Measurements from ENCODE around the gene UBB. TPM values are rescaled to one million over a fixed set of nuclear protein-coding genes. Genes with fewer than 3 reads are reported as not detected.

Gene UBB
- total and polyA plus RNA-seq, 12 donors = 588 to 3,694 (median 2,139) TPM

GRCh38 chr17:16339959-16340358 lies 40.9 kb upstream of the UBB start:
- Histone ChIP-seq H3K9me3 (replicated peaks in 1 of 3) (no peaks in the 10 kb centered on the region), H3K27ac (no peak overlapping the region), H3K4me1 (replicated peaks in 1 of 2) (no peaks in the 10 kb centered on the region), H3K27me3 (no peaks in the 10 kb centered on the region), H3K36me3 (replicated peaks in 1 of 2) (no peaks in the 10 kb centered on the region), H3K4me3 (no peak overlapping the region)
- TF ChIP-seq CTCF (IDR thresholded peaks at IDR 0.05) = no peak
- no peak for TF ChIP-seq POLR2A (IDR thresholded peaks at IDR 0.05)
- intact Hi-C loops (cut with DNase I) = no loop called here
- 96 to 100% (median 98%) methylated on average over 1 of the region's 1 CpG for WGBS, 4 donors
- DNase-seq = no peak

- Histone ChIP-seq H3K4me1 (replicated peaks in 1 of 2) (peaks cover 0 to 7% of the 10 kb centered on the region in 2 donors), H3K27me3 (no peaks in the 10 kb centered on the region), H3K9me3 (replicated peaks in 1 of 3) (no peaks in the 10 kb centered on the region), H3K4me3 (no peak overlapping the region), H3K27ac (no peak overlapping the region), H3K36me3 (replicated peaks in 1 of 2) (no peaks in the 10 kb centered on the region)
- DNase-seq = peak; percentile 53 to 83 (median 74)
- 71 to 100% (median 89%) methylated on average over 2 to 4 of the region's 4 CpGs for WGBS, 4 donors
- TF ChIP-seq POLR2A (IDR thresholded peaks at IDR 0.05) (no peak), CTCF (IDR thresholded peaks at IDR 0.05) (no peak)
- intact Hi-C loops (cut with DNase I) = no loop called here
Observed at GRCh38 chr17:16342979-16343378, 37.9 kb upstream of the UBB start.

DNA sequence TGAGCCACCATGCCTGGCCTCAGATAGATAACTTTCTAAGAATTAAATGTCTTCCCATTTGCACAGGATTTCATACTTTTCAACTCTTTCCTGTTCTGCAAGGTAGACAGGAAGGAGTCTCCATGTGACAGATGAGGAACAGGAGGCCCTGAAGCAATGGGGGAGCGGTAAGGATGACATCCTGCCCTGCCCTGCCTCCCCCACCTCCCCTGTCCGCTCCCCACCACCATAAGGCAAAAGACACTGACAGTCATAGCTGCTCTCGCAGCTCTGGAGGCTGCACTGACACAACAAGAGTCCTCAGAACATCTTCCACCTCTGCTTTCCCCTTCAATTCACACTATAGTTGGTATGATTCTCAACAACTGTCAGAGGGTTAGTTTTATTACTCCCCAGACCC lies 37.3 kb upstream of the UBB start:
- no peak overlapping the region for H3K4me3 ChIP-seq
- peak overlapping the region in 1 of 5 donors; percentile 13 for H3K27ac ChIP-seq
- H3K36me3 ChIP-seq (replicated peaks in 1 of 2) = no peaks in the 10 kb centered on the region
- no peak for DNase-seq
- H3K9me3 ChIP-seq (replicated peaks in 1 of 3) = no peaks in the 10 kb centered on the region
- 81 to 97% (median 88%) methylated on average over 2 to 3 of the region's 3 CpGs for WGBS, 4 donors
- H3K27me3 ChIP-seq = no peaks in the 10 kb centered on the region
- intact Hi-C loops (cut with DNase I) = no loop called here
- peaks cover 0 to 7% of the 10 kb centered on the region in 2 donors for H3K4me1 ChIP-seq (replicated peaks in 1 of 2)
- TF ChIP-seq CTCF (IDR thresholded peaks at IDR 0.05) (no peak), POLR2A (IDR thresholded peaks at IDR 0.05) (no peak)

- WGBS, 4 donors = 42 to 50% (median 48%) methylated on average over 5 of the region's 5 CpGs
- DNase-seq = peak in 6 of 7 donors; percentile 20 to 69 (median 38)
- Histone ChIP-seq H3K36me3 (replicated peaks in 1 of 2) (no peaks in the 10 kb centered on the region), H3K27ac (peak overlapping the region in 2 of 5 donors; percentile 3 to 29), H3K4me3 (no peak overlapping the region), H3K9me3 (replicated peaks in 1 of 3) (no peaks in the 10 kb centered on the region), H3K4me1 (replicated peaks in 1 of 2) (peaks cover 0 to 7% of the 10 kb centered on the region in 2 donors), H3K27me3 (no peaks in the 10 kb centered on the region)
- intact Hi-C loops (cut with DNase I) = no loop called here
- TF ChIP-seq POLR2A (IDR thresholded peaks at IDR 0.05) = no peak
Observed at GRCh38 chr17:16345565-16345964, 35.3 kb upstream of the UBB start.

DNA sequence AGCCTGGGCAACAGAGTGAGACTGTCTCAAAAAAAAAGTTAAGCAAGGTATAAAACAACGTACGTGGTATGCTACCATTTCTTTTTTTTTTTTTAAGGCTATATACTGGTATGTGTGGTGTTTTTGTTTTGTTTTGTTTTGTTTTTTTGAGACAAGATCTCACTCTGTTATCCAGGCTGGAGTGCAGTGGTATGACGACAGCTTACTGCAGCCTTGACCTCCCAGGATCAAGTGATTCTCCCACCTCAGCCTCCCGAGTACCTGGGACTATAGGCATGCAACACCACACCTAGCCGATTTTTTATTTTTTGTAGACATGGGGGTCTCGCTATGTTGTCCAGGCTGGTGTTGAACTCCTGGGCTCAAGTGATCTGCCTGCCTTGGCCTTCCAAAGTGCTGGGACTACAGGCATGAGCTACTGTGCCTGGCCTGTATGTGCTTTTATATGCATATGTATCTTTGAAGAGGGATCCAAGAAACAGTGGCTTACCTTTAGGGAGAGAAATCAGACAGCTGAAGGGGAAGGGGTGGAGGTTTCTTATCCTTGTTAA lies 34.1 kb upstream of the UBB start:
- 89 to 93% (median 90%) methylated on average over 6 of the region's 6 CpGs for WGBS, 4 donors
- no peak for DNase-seq
- H3K36me3 ChIP-seq (replicated peaks in 1 of 2) = no peaks in the 10 kb centered on the region

More for the DNA sequence above, 34.1 kb upstream of the UBB start:
- no peak overlapping the region for H3K27ac ChIP-seq
- no peaks in the 10 kb centered on the region for H3K27me3 ChIP-seq
- no peak for TF ChIP-seq CTCF (IDR thresholded peaks at IDR 0.05)
- no peak for TF ChIP-seq POLR2A (IDR thresholded peaks at IDR 0.05)
- intact Hi-C loops (cut with DNase I) = no loop called here
- H3K4me3 ChIP-seq = no peak overlapping the region
- H3K4me1 ChIP-seq (replicated peaks in 1 of 2) = peaks cover under 1 to 9% of the 10 kb centered on the region in 2 donors
- no peaks in the 10 kb centered on the region for H3K9me3 ChIP-seq (replicated peaks in 1 of 3)

Measured in adrenal gland (tissue), 12 donors.